Kasumi-1 (cell line): ENCODE results near the gene PTPRZ1.

Experiments
- DNase-seq, 2 experiments: peaks; one replicate each; lab custom pipeline; 2025; lab: John Stamatoyannopoulos, UW

The PTPRZ1 gene

DNA sequence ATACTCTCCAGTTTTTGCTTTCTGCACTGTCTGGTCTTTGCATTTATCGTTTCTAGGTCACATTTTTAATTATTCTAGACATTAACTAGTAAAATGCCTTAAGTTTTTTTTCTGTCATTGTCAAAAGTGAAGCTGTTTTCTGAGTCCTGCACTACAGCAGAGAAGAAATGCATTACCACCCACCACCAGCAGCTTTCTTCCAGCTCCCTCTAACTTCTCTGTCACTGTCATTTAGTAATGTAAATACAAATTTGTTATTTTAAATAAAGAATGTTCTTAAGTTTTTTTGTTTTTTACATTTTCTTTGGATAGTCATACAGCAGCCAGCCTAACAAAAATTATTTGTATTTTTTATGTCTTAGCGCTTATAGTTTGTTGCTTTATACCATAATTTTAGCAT lies 18.8 kb downstream of the PTPRZ1 start:
- no peak for DNase-seq

DNA sequence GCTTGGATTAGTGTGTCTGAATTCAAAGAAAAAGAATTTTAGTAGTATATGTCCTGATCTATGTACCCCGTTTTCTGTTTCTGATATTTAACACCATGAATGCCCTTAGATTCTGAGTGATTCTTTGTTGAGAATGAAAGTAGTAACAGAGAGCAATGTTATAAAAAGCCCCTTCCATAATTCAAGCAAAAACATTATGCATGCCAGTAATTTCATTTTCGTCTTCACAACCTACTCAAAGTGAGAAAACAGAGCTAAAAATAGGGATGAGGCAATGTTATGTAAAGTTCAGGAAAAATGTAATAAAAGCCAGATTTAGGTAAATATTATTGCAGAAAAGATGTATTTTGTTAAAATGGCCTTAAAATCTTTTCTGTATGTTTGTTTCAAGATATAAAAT lies 28.1 kb downstream of the PTPRZ1 start:
- DNase-seq: no peak

DNA sequence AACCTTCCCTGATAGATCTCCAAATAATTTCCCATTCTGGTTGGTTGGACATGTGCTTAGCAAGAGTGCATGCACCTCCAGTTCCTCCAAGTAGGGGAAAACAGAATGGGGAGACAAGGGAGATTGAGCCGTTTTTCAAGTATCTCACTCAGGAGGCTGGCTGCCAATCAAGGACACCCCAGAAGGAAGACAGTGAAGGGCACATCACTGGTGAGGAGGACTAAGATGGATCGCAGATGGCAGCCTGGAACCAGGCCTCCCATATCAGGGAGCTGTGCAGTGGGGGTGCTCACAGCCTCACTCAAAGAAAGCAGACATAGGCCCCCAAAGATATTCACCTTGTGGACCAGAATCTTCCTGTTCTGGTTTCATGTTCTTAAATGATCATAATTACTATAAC lies 31.2 kb downstream of the PTPRZ1 start:
- no peak for DNase-seq

DNA sequence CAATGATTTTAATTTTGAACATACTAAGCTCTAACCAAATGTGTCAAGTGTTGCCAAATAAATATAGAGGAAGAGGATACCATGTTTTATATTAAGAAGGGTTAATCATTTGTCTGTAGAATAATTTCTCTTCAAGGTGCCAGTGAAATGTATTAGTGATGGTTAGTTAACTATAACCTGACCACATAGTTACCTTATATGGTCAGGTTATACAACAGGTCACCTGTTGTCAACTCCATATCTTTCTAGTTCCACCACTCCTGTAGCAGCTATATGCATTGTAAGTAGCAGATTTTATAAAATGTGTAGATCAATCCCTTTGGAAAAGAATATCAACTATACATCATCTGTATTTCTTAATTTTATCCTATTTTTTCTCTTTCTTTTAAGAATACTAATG lies 35.1 kb downstream of the PTPRZ1 start:
- DNase-seq: no peak

DNA sequence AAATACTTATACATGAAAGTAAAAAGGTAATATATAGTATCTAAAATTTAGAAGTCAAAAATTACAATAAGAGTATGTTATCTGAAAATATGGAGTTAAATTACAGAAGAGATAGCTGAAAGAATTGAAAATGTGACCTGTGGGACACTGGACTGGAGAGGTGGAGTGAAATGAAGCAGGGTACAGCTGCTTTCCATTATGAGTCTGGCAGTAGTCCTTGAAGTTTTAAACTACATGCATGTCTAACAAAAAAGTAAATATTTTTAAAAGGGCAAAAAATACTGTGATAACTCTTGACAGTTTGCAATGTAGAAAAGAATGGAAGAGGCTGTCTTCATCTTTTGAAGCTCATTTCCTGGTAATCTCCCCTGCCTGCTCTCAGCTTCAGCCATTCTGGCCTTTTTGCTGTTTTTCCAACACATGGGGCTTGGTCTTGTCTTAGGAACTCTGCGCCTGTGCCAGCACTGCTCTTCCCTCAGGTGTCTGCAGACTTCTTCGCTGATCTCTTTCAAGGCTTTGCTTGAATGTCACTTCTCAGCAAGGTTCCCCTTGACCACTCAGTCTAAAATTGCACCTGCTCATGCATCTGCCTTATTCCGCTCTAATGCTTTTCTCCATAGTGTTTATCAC lies 36.9 kb downstream of the PTPRZ1 start:
- DNase-seq: no peak

DNA sequence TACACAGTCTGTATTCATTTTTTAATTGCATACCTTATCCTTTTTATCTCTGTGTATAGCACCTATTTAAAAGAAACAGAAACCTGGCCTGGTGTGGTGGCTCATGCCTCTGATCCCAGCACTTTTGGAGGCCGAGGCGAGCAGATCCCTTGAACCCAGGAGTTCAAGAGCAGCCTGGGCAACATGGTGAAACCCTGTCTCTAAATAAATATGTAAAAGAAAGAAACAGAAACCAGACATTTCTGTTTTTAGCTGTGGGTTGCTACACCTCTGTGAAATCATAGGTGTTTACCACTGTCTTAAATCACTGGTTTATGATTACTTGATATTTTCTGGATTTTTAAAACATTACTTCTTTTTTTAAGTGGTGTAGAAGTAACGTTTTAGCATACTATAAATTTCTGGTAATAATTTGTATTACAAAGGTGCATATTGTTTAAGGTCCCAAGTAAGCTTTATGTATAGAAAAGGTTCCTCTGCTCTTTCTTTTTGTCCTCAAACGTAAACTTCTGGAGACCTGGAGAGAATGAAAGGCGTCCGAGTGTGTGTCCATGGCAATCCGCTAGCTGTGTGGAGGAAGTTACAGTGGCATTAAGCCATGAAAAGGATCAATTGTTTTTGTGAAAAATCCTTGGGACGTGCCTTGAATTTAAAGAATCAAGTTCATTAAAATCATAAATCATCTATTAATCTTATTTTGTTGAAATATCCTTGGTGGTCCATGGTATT lies 41.1 kb downstream of the PTPRZ1 start:
- DNase-seq: no peak

DNA sequence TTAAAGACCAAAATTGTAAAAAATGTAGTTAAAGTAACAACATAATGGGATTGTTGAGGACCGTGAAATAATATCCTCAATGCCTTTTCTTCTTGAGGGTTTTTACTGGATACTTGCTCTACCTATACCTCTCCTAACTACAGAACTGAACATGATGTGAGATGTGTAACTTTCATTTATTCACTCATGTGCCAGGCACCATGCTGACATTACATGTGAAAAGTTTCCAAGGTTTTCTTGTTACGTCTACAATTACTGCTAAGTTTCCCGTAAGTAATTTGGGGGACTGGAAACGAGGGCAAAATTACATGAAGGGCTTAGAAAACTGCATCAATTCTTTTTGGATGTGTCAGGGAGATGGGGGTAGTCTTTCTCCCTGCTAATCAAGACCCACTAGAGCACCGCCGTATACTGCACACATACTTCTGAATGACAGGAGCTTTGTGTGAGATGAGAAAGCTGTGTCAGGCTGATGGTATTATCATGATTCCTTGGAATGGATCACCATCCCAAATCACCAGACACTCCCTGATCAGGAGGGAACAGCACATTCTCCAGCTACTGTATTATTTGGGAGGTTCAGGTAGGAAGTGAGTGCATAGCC lies 41.8 kb downstream of the PTPRZ1 start:
- no peak for DNase-seq

DNA sequence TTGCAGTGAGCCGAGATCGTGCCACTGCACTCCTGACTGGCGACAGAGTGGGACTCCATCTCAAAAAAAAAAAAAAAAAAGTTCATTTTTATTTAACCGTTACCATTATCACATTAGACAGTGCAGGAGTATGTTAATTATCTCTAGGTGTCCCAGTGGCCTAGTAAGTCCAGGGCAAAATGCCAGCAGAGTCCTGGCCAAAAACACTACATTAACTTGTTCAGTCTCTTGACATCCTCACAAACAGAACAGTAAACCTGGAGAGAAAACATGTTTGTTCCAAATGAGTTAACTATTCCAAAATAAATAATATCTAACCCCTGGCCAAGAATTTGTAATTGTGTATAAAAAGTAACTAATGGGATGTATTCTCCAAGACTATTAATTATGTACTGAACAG lies 43.2 kb downstream of the PTPRZ1 start:
- DNase-seq: no peak

DNA sequence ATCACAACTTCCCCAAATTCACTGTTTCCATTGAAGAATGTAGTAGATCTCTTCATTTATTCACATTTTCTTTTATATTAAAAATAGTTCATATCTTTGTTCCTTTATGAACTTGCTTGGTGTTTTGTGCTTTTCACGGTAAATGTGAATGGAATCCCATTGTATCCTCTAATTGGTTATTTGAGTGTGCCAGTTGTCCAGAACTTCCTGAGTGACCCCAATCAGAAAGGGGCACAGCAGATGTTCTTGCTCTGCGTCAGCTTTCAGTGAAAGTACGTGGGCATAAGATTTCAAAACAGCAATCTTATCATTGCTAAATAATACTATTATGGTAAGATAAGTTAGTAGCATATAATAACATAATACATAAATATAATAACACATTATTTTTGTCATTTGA lies 47.0 kb downstream of the PTPRZ1 start:
- DNase-seq: no peak

DNA sequence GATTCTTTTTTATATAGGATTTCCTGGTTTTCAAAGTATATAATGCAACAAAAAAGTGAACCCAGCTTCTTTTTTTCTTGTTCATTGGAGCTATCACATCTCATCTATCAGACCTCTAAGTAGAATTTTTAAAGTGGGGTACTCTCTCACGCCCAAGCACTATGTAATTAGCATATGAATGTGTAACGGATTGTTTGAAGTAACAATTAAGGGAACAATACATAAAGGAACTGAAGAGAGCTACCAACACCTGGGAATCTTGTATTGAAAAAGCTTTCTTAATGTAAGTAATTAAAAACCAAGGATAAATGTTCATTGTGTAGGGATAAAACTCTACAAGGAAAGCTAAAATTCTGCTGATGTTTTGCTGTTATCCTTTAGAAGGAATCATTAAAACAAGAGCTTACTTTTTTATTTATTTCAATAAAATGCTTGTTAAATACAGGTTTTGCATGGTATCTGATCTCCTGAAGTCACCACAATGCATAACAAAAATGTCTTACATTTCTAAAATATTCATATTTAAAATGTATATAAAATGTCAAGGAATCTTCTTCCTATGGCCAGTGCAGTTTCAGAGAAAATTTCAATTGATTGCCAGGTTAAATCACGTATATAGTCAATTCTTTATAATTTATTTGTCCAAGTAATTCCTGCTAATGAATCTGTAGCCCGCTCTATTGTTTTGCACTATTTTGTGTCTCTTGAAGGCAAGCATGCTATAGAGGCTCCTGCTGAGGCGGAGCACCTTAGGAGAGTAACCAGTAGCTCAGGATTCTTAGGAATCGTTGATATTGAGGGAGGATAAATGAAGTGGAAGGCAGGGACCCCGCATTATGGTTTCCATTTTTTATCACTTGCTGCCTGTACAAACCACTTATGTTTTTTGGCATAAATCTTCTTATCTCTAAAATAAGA lies 51.6 kb downstream of the PTPRZ1 start:
- DNase-seq: no peak

DNA sequence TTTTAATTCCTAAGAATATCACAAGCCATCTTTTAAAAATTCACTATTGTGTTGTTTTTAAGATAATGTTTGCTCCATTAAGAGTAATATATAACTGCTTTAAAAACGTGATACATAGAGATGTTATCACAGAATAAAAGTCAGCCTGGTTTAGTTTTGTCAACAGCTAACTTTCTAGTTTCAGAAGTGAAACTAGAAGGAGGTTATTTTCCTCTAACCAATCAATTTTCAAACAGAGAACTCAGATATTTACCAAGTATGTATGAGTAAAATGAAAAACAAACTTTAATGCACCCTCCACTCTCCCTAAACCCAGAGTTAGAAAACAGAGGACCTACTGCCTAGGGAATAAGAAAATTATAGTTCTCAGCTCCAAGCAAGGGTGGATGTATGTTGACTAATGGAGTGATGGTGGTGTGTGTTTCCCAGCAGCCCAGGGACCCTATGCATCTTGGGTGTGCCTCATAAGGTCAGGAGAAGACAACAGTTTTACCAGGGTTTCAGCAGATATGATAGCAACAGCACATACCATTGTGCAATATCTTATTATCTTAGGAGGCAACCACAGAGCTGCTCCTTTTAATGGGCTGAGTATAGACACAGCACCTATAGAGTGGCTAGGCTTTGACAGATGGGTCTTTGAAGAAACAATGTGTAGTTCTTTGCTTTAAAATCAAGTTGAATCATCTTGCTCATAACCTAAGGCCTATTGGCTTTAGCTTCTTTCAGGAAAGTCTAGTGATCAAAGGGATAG lies 58.4 kb downstream of the PTPRZ1 start:
- DNase-seq: no peak

DNA sequence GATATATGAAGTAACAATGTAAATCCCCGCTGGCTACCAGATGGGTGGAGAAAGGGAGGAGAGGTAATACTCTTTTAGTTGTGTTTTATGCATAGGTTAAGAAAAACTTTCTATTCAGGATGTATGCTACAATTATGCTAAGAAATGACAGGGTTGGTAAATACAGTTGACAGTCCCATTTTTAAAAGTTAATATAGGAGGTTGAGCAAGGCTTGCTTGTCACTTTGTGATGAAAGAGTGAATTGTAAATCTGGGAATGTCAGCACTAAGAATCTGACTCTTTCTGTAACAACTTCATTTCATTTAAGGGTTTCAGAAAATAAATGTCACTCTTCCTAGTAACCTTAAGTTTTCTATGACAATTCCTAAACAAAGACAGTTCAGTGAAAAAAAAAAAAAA lies 59.8 kb downstream of the PTPRZ1 start:
- no peak for DNase-seq

DNA sequence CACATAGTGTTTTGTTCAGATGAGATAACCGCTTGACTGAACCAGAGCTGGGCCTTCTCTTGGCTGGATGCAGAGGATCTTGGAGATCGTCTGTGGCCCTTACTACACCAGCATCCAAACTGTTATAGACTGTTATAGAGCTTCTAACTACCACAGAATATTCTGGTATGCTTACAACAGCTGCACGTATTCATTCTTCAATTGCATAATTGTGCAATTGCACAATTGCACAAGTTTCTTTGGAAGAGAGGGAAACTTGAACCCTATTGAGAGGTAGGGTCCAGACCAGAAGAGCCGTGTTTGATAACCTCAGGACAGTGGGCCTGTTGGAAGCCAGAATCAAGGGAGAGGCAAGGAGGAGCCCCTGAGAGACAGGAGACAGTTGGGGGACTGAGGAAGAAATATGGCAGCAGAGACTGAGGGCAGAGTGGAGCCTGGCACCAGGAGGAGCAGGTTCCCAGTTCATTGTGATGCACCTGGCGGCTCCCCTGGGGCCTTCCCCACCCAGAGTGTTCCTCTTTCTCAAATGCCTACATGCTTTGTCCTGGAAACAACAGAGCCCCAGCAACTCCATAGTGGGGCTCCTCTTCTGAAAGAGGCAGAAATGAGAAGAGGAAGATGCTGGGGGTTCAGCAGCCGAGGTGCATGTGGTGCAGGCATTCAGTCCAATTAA lies 64.1 kb downstream of the PTPRZ1 start:
- no peak for DNase-seq

DNA sequence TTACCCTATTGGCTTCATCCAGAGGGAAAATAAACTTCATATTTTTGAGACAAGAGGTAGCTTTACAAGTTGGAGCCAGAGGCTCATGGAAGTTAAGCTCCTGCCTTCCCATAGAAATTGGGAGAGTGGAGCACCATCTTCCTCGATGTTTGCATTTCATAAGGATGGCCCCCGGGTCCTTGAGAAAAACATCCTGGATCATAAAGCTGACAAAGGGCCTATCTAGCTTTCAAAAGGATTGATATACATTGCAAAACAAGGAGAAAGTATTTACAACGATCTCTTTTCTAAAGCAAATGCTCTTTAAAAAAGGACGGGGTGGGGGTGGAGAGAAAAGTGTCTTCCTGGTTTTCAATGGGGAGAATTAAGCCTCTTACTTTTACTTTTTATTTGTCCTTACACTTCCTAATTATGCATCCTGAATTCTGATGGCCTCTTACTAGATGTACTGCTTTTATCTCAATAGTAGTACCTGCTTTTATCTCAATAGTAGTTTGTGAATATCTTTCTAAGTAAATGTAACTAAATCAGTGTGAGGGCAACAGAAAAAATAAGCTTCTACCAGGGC lies 65.6 kb downstream of the PTPRZ1 start:
- no peak for DNase-seq

DNA sequence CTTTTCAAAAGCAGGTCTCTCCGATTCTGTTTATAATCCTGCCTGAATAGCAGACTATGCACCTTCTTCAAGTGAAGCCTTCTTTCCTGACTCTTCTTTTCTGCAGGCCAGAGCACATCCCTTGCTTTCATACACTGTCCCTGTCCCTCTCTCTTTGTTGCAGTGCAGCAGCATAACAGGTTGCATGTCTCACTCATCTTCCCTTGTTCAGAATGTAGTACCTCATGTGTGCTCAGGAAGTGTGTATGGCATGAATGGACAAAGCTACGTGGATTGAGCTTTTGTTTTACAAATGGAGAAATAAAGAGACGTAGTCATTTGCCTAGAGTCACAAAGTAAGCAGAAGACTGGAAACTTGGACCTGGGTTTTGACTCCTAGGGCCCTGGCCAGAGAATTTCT lies 68.0 kb downstream of the PTPRZ1 start:
- DNase-seq: no peak

DNA sequence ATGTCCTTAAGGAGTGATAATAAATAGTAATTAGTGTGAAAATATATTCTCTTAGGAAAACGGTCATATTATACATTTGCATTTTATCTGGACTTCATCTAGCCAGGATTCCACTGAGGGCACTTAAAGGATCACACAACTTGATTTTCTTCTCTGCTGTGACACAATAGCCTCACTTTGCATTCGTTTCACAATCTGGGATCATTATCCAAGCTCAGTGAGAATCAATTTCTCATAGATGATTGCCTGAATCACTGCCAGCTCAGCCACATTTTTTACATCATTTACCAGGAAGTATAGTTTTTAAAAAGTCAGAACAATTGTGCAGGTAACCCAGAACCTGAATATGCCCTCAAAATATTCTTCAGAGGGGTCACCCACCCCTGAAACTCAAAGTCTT lies 68.9 kb downstream of the PTPRZ1 start:
- DNase-seq: no peak

DNA sequence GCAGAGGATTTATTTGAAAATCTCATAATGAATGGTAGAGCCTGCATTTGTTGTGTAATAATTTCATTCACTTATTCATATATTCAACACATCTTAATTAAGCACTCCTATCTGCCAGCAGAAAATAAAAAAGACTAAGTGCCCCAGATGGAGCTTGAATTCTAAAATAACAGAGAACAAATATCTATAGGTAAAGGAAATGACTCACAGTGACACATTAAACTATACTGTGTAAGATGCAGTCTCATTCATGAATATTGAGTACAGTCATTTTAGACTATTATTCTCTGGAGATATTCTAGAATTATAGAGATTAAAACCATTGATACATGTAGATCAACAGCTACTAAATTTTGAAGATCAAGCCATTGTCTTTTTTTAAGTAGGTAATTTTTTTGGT lies 72.1 kb downstream of the PTPRZ1 start:
- no peak for DNase-seq

DNA sequence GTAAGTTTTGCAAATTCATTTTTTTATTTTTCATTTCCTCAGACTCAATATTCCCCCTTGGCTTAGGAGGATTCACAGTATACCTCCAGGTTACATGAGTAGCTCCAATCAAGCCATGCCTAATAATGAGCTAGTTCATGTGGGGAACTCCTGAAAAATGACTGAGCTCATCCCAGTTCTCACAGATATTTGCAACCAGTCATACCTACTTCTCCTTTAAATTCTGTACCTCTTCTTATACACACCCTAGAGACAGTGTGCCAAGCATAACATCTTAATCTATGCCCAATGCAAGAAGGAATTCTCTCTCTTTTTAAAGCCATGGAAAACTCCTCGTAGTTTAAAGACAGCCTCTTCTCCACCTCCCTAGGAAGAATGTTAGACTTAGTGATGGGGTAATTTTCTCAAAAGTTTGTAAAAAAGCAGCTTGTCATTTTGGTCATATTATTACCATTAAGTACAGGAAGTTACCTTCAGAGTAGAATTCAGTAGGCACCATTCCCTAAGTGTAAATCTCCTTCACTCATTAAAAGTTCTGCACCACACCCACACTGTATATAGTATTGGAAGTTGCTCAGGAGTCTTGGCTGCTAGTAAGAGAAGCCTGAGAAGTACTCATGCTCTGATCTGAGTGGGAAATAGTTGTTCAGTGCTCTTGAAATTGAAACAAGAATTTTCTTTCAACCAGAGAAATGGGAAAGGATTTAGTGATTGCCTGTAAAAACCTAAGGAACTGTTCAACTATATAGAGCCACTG lies 72.7 kb downstream of the PTPRZ1 start:
- no peak for DNase-seq

DNA sequence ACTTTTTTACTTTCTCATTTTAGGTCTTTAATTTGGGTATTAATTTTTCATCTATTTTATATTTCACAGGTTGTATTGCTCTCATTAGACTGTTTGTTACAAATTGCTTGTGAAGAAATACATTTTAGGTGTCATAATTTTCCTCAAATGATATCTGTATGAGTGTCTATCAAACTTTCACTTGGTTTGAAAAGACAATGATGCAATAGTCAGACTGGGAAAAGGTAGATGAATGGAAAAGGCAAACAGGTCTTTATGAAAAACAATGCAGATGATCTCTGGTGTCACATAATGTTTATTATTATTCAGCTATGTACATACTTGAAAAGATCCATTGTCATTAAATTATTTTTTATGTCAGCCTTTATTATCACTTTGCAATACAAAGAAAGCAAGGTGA lies 80.2 kb downstream of the PTPRZ1 start:
- no peak for DNase-seq

DNA sequence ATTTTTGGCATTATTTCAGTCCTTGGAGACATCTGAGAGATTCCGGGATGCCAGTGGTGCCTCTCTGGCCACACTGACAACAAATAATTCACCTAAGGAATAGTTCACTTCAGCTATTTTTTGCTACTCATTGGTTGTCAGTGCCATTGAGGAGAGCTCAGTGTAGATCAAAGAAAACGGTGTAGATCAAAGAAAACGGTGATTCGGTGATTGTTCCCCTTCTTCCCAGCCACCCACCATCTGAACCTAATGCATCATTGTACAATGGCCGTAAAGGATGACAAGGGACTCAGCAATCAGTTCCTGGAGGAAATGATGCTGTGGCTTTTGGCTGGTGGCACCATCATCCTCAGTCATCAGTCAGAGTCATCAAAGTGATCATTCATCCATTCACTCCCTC lies 80.6 kb downstream of the PTPRZ1 start:
- no peak for DNase-seq
